HUES64 (cell line): ENCODE data around the gene COL4A1.

Experiments used
- H3K27ac ChIP-seq: 2 replicates; pipeline ENCODE4 v1.7.0; 2013; ENCODE audit warnings: low read depth, low read length, inconsistent platforms
- H3K27me3 ChIP-seq: 2 replicates; pipeline ENCODE4 v1.6.1; 2013; ENCODE audit warnings: mild to moderate bottlenecking, low read length; ENCODE audit not compliant: insufficient read depth
- H3K36me3 ChIP-seq: 2 replicates; pipeline ENCODE4 v1.6.1; 2013; ENCODE audit warnings: mild to moderate bottlenecking, low read length; ENCODE audit not compliant: insufficient read depth
- H3K4me1 ChIP-seq: 2 replicates; pipeline ENCODE4 v1.6.1; 2013; ENCODE audit warnings: mild to moderate bottlenecking, low read length, moderate library complexity; ENCODE audit not compliant: insufficient read depth
- H3K4me3 ChIP-seq: 2 replicates; pipeline ENCODE4 v1.5.1; 2013; ENCODE audit warnings: mild to moderate bottlenecking, low read length, moderate library complexity
- H3K9ac ChIP-seq: 2 replicates; pipeline ENCODE4 v1.6.1; 2013; ENCODE audit warnings: mild to moderate bottlenecking, low read depth, low read length
- H3K9me3 ChIP-seq: 2 replicates; pipeline ENCODE4 v1.6.1; 2013; ENCODE audit warnings: low read depth, low read length; ENCODE audit not compliant: insufficient read depth
- WGBS: fragments of 150-250, 120-280 bp; methylation state at CpG from one replicate; pipeline ENCODE4 v1.1.7; 2013; ENCODE audit warnings: missing lambda C conversion rate; 5-methylcytosine and 5-hydroxymethylcytosine counted together

Gene COL4A1

DNA sequence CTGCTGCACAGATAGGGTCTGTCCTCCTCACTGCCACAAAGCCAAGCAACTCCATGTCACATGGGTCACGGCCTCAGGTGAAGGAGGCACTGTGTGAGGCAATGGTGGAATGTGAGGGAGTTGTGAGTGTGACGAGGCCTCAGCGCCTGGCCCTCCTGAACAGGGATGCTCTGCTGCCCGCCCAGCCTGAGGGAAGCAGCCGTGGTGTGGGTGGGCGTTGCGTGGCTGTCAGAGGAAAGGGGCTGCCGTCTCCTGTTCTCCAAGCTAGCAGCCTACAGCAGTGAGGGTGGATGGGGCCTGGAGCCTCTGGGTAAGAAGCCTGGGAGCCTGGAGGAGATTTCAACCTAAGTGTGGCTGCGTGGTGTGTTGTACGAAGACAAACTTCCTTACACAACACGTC lies 125.0 kb downstream of the COL4A1 start:
- Histone ChIP-seq H3K36me3 (peaks cover 73% of the 10 kb centered on the region), H3K9me3 (no peaks in the 10 kb centered on the region), H3K9ac (no peak overlapping the region), H3K27me3 (no peaks in the 10 kb centered on the region), H3K4me3 (no peak overlapping the region), H3K27ac (no peak overlapping the region), H3K4me1 (no peaks in the 10 kb centered on the region)
- 98% methylated on average over 9 of the region's 11 CpGs for WGBS

DNA sequence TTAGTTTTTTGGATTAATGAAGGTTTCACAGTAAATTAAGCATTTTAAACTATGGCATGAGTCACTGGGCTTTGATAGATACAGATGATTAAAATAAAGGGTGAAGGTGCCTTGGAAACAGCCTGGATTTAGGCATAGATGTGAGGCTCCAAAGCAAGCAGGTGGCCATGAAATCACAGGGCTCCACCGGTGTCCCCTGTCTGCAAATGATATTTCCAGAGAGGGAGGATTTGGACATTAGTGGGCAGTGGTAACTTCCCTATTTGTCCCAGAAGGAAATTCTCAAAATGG lies 127.2 kb downstream of the COL4A1 start:
- Histone ChIP-seq H3K9ac (no peak overlapping the region), H3K27ac (no peak overlapping the region), H3K27me3 (no peaks in the 10 kb centered on the region), H3K36me3 (peaks cover 82% of the 10 kb centered on the region), H3K4me1 (no peaks in the 10 kb centered on the region), H3K4me3 (no peak overlapping the region), H3K9me3 (no peaks in the 10 kb centered on the region)
- WGBS = 94% methylated on average over 1 of the region's 1 CpG

DNA sequence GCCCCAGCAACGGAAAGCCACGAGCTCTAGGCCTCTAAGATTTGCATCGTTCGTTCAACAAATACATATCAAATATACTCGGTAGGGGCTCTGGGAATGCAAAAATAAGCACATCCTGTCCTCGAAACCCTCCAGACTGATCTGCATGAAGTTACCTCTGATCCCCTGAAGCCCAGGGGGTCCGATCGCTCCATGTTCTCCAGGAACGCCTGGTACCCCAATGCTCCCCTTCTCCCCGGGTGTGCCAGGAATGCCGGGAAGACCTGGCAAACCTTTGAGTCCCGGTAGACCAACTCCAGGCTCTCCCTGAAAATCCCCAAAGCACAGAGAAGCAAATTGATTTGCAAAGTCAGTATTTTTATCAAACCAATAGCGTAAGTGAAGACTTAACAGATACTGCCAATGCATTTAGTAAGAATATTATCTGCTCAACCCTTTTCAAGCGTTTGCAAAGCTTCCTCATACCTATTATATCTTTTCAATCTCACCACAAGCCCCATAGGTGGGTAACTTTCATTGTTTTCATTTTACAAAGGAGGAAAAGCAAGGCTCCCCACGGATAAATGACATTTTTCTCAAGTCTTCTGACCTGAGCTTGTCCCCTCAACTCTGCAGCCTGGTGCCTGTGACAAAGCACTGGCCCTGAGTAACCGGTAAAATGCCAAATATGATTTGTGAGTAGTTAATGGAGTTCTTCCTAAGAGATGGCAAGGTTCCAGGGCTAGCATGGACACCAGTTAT lies 127.7 kb downstream of the COL4A1 start:
- no peak overlapping the region for H3K4me3 ChIP-seq
- 93% methylated on average over 16 of the region's 16 CpGs for WGBS

DNA sequence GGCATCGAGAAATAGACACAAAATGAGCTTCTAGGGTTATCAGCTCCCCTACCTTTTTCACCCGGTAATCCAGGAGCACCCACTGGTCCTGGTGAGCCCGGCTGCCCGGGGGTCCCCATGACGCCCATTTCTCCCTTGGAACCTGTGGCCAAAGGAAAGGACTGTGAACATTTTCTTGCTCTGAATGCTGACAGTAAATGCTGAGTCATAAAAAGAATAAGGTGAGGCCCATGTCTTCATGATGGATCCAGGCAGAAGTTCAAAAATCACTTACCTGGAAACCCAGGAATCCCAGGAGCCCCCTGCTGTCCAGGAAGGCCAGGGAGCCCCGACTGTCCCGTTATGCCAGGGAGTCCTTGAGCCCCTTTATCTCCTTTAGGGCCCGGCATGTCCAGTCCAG lies 129.2 kb downstream of the COL4A1 start:
- 95% methylated on average over 8 of the region's 8 CpGs for WGBS
- no peaks in the 10 kb centered on the region for H3K27me3 ChIP-seq
- H3K4me1 ChIP-seq = no peaks in the 10 kb centered on the region
- H3K9ac ChIP-seq = no peak overlapping the region
- no peak overlapping the region for H3K27ac ChIP-seq
- no peak overlapping the region for H3K4me3 ChIP-seq
- peaks cover 89% of the 10 kb centered on the region for H3K36me3 ChIP-seq
- H3K9me3 ChIP-seq = no peaks in the 10 kb centered on the region

More for the DNA sequence above, 127.7 kb downstream of the COL4A1 start:
- Histone ChIP-seq H3K9ac (no peak overlapping the region), H3K4me1 (no peaks in the 10 kb centered on the region), H3K36me3 (peaks cover 85% of the 10 kb centered on the region), H3K27me3 (no peaks in the 10 kb centered on the region), H3K27ac (no peak overlapping the region), H3K9me3 (no peaks in the 10 kb centered on the region)

DNA sequence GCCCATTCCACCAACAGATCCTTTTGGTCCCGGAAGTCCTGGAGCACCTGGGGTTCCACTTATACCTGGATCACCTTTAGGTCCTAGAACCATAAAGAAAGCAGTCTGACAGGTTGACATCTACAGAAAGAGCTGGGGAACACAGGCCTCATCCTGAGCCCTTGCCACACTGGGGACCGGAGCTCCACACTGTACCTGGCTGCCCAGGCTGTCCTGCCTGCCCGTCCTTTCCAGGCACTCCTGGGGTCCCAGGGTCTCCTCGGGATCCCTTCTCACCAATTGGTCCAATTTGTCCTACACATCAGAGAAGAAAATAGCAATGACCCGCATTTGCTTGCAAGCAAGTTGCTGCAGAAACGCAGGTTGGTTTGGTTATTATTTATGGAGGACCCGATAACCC lies 130.5 kb downstream of the COL4A1 start:
- Histone ChIP-seq H3K36me3 (peaks cover 85% of the 10 kb centered on the region), H3K27ac (no peak overlapping the region), H3K4me3 (no peak overlapping the region), H3K9ac (no peak overlapping the region), H3K27me3 (no peaks in the 10 kb centered on the region), H3K4me1 (no peaks in the 10 kb centered on the region), H3K9me3 (no peaks in the 10 kb centered on the region)
- WGBS = 94% methylated on average over 7 of the region's 7 CpGs

DNA sequence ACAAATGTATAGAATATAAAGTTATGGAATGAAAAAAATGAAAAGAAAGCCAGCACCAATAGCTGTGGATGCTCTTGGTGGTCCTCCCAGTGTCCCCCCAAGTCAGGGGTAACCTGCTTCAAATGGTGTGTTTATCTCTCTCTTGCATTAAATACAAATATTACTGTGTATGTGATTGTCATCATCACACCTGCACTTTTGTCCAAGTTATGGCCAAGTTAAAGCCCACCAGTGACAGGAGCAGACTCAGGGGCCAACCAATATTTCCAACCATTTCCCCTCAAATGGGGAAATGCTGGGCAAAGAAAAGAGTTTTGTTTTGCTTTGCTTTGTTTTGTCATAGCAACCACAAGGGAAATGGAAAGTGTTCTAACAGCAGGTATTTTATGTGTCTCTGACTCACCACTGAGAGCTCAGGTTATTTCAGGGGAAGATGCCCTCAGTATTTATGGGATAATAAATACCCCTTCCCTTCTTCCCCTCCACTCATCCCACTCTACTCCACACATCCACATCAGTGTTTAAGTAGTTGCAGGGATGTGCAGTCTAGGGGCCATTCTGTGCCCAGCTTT lies 133.6 kb downstream of the COL4A1 start:
- peaks cover 83% of the 10 kb centered on the region for H3K36me3 ChIP-seq

DNA sequence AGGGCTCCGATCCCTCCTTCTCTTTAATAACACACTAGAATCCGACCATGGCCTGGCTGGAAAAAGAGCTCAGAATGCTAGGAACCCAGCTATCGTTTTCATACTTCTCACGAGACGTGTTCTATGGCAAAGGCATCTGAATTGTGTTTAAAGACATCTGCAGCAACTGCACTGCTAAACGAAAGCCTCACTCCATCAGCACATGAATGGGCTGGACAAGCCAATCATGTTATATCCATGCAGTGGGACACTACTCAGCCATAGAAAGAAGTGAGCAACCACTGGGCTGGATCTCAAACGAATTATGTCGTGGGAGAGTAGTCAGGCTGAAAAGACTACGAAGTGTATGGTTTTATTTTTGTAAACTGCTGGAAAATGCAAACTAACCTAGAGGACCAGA lies 136.1 kb downstream of the COL4A1 start:
- WGBS = 83% methylated on average over 9 of the region's 9 CpGs
- H3K4me1 ChIP-seq = no peaks in the 10 kb centered on the region
- no peak overlapping the region for H3K27ac ChIP-seq
- no peak overlapping the region for H3K4me3 ChIP-seq
- H3K9ac ChIP-seq = no peak overlapping the region
- peaks cover 78% of the 10 kb centered on the region for H3K36me3 ChIP-seq
- no peaks in the 10 kb centered on the region for H3K27me3 ChIP-seq
- H3K9me3 ChIP-seq = no peaks in the 10 kb centered on the region

More for the DNA sequence above, 133.6 kb downstream of the COL4A1 start:
- H3K4me3 ChIP-seq = no peak overlapping the region
- no peak overlapping the region for H3K9ac ChIP-seq
- H3K4me1 ChIP-seq = no peaks in the 10 kb centered on the region
- no peak overlapping the region for H3K27ac ChIP-seq
- H3K27me3 ChIP-seq = no peaks in the 10 kb centered on the region
- no peaks in the 10 kb centered on the region for H3K9me3 ChIP-seq

DNA sequence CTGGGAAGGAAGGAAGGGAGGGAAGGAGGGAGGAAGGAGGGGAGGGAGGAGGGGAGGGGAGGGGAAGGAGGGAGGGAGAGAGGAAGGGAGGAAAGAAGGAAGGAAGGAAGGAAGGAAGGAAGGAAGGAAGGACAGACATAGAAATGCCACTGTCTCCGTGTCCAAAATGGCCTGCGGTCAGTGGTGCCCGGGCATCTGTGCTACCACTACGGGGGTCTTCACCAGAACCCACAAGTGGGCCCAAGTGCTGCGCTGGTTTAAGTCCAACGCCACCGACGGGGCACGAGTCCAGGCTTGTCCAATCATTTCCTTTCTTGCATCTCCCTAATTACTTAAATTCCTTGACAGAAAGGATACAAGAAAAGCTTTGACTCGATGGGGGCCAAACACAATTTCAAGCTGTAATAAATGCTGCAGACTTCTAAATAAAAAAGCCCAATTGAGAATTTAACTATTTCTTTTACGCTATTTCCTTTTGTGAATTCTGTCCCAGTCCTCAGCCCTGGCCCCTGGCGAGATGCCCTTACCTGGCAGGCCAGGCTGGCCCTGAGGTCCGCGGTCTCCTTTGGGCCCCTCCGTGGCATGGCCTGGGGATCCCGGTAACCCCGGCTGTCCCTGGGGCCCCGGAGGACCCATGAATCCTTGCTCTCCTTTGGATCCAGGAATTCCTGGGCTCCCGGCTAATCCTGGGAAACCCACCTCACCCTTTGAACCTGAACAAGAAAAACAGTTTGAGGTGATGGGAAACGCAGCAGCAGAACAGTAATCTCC lies 136.8 kb downstream of the COL4A1 start:
- H3K36me3 ChIP-seq = peaks cover 72% of the 10 kb centered on the region
- H3K27ac ChIP-seq = no peak overlapping the region
- H3K9me3 ChIP-seq = no peaks in the 10 kb centered on the region
- no peak overlapping the region for H3K9ac ChIP-seq
- H3K4me3 ChIP-seq = no peak overlapping the region
- no peaks in the 10 kb centered on the region for H3K27me3 ChIP-seq
- 97% methylated on average over 20 of the region's 20 CpGs for WGBS
- H3K4me1 ChIP-seq = no peaks in the 10 kb centered on the region

DNA sequence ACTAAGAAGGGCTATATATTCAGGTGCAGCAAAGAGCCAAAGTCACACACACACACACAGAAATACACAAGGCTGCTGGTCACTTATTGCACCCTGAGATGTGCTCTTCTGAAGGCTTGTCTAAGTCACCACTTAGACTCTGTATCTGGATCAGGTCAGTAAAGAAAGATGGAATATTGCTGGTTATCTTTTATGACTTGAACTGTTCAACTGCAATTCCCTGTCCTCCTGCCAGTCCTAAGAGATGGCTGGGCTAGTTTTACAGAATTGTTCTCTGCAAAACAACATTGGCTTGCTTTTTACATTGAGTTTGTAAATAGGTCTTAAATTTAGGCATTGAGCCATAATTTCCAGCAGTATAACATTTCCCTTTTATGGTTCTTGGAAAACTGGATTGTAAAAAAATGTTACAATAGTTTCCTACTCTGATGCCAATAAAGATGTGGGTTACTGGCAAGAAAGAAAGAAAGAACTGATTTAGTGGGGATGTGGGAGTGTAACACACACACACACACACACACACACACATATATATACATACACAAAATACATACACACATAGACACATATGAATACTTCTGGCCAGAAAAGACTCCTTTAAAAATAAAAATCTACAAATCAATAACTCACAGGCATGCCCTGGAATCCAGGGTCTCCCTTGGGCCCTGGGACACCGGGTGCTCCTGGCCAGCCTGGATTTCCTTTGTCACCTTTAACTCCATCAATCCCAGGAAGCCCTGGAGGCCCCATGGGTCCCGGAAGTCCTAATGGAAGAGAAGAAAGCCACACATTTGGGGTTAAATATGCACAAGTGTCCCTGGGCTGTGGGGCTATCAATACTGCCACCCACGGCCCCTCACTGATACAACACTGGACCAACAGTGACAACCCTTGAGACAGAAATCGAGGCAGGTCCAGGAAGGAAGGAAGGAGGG lies 137.7 kb downstream of the COL4A1 start:
- Histone ChIP-seq H3K4me1 (no peaks in the 10 kb centered on the region), H3K4me3 (no peak overlapping the region), H3K27me3 (no peaks in the 10 kb centered on the region), H3K9me3 (no peaks in the 10 kb centered on the region), H3K9ac (no peak overlapping the region), H3K36me3 (peaks cover 72% of the 10 kb centered on the region), H3K27ac (no peak overlapping the region)
- WGBS = 91% methylated on average over 4 of the region's 4 CpGs

DNA sequence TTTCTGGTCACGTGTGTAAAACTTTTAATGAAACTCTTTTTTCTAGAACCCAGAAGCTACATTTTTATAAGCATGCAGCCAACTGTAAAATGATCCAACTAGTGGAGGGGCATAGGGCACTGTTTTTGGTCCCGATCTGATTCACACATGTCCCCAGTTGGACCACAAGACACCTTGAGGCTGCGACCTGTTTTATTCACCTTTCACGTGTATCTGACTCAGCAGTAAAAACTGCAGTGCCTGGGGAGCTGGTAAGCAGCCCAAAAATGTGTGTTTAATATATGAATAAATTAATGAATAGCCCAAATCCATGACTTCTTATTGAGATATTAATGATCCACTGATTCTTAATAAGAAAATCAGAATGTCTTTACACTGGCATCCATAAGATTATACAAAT lies 140.4 kb downstream of the COL4A1 start:
- Histone ChIP-seq H3K27me3 (no peaks in the 10 kb centered on the region), H3K4me1 (no peaks in the 10 kb centered on the region), H3K36me3 (peaks cover 70% of the 10 kb centered on the region), H3K9ac (no peak overlapping the region), H3K27ac (no peak overlapping the region), H3K9me3 (no peaks in the 10 kb centered on the region), H3K4me3 (no peak overlapping the region)
- WGBS = 95% methylated on average over 4 of the region's 4 CpGs

DNA sequence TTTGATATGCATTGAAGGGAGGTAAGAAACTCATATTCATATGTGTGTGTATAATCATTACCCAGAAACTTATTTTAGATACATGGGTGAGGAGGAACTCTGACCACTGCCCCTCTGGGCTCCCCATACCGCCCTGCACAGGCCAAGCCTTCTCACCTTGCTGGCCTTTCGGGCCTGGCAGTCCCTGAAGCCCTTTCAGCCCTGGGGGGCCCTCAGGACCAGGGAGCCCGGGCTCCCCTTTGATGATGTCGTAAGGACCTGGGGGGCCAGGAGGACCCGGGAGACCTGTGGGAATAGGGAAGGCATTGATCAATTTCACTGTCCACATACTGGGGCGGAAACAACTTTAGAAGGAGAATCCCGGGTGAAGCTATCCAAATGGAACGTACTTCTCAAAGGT lies 142.3 kb downstream of the COL4A1 start:
- Histone ChIP-seq H3K36me3 (peaks cover 81% of the 10 kb centered on the region), H3K27me3 (no peaks in the 10 kb centered on the region), H3K9me3 (no peaks in the 10 kb centered on the region), H3K4me3 (no peak overlapping the region), H3K4me1 (no peaks in the 10 kb centered on the region), H3K9ac (no peak overlapping the region), H3K27ac (no peak overlapping the region)
- 92% methylated on average over 8 of the region's 8 CpGs for WGBS
